H1 (cell line): ENCODE measurements around the gene VHLL. TPM values are rescaled to one million over a fixed set of nuclear protein-coding genes. Genes with fewer than 3 reads are reported as not detected.

Experiments
- GABPA ChIP-seq: IDR thresholded peaks from 2 replicates; pipeline ENCODE4 v1.6.1; 2011; ENCODE audit warnings: mild to moderate bottlenecking, low read length, moderate library complexity, borderline replicate concordance; ENCODE audit not compliant: insufficient read depth
- KDM4A ChIP-seq: IDR thresholded peaks from one replicate; pipeline ENCODE4 v1.7.1; 2012; ENCODE audit warnings: low read depth, mild to moderate bottlenecking, moderate library complexity, low read length, inconsistent platforms; ENCODE audit not compliant: severe bottlenecking
- KDM5A ChIP-seq: fragments of 200-600 bp; IDR thresholded peaks from 2 replicates; pipeline ENCODE4 v1.7.1; 2012; ENCODE audit warnings: mild to moderate bottlenecking, low read length, inconsistent platforms, mixed read lengths
- polyA plus RNA-seq, 7 experiments: library from polyadenylated mRNA; depleted of rRNA in 3 of 7; stranded (reverse) in 5 of 7; unstranded in 2 of 7; fragments of >200 nt in 5 of 7; fragments of 200-250 nt in 2 of 7; gene quantifications; 1 replicate in 5 of 7; 2 replicates in 1 of 7; 4 replicates in 1 of 7; pipeline versions ENCODE4 v1.2.1 to v1.2.3, GENCODE V29; 2011 to 2013; ENCODE audit warnings: missing spikeins in 2 of 7, mixed read lengths in 2 of 7
- total RNA-seq: library from RNA; stranded (reverse); fragmentation: NEBNext Ultra II Directional; extraction: Animal tissue kit (Norgen Biotek cat#: 25700); gene quantifications from 2 replicates; pipeline ENCODE4 v1.2.1, GENCODE V29; 2021

VHLL gene
- total and polyA plus RNA-seq, 2 of the 8 experiments (the other 6 are each of a cell fraction or from before 2014, with no cell fraction given): not detected

DNA sequence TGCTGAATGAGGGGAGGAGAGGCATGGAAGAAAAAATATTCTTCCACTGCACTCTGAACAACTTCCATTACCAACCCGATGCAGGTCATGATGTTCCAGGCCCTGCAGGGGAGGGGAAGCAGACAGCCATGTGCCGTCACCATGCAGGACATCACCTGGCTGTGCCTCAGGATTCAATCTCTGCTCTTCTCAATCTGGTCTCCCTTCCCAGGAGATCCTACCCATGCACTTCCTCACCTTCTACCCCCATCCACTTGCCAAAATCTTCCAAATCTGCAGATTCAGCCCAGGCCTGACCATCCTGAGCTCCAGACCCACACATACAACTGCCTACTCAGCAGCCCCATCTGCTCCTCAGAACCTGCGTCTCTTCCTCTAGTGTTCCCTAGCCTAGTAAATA lies 45.5 kb downstream of the VHLL start (continued):
- TF ChIP-seq KDM4A (no peak), KDM5A (no peak), GABPA (no peak)
